ENCODE measurements around the gene ITGAL.
"Not testable (repeated sequence)": the region's sequence is repeated elsewhere in the genome, so short reads cannot be mapped to it uniquely, and the experiment has no call there.

The ITGAL gene

DNA sequence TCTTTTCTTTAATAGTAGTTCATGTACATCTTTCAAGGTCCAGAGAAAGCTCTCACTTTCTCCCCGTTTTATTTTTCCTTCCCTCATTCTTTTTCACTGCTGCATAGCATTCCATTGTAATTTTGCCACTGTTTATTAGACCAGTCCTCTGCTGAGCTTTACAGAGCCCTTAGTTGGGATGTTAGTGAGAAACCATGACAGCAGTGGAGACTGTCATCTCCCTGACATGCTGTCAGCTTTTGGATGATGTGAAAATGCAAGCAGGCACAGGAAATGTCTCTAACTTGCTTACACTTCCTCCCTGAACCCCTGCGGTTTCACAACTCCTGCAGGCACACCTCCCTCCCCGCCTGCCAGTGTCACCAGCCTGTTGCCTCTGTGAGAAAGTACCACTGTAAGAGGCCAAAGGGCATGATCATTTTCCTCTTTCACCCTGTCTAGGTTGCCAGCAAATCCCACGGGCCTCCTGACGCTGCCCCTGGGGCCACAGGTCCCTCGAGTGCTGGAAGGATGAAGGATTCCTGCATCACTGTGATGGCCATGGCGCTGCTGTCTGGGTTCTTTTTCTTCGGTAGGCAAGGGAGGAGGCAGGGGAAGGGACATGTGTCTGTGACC lies at the start of gene ITGAL:
Gene ITGAL (plus strand): TSS at position 415 of the 615 bp plus-strand sequence. CDS start 96 bp downstream, at position 511.
- DNase-seq = peak; percentile 87

DNA sequence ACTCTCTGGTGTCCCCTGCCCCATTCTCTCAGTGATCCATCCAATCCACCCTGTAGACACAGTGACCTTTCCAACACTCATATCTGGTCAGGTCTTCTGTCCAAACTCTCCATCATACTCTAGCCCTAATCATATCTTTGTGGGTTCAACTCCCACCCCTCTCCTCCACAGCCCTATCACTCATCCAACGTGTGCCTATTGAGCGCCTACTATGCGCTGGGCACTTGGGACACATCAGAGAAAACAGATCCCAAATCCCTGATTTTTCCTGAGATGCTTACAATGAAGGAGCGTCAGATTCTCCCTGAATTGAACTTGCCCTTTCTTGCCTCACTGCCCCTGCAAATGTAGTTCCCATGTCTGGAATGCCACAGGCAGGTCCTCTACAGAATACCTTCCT lies 44.5 kb upstream of the ITGAL start:
- DNase-seq = no peak

DNA sequence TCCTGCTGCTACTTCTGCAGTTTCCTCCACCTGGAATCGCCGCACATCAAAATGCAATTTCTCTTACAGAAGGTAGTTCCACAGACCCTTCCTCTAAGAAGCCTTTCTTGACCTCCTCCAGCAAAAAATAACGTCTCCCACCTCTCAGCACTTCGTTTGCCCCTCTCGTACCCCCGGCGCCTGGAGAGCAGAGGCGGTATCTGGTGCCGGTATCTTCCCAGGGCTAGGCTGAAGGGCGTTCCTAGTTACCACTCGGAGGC lies 43.2 kb upstream of the ITGAL start:
- no peak for DNase-seq

DNA sequence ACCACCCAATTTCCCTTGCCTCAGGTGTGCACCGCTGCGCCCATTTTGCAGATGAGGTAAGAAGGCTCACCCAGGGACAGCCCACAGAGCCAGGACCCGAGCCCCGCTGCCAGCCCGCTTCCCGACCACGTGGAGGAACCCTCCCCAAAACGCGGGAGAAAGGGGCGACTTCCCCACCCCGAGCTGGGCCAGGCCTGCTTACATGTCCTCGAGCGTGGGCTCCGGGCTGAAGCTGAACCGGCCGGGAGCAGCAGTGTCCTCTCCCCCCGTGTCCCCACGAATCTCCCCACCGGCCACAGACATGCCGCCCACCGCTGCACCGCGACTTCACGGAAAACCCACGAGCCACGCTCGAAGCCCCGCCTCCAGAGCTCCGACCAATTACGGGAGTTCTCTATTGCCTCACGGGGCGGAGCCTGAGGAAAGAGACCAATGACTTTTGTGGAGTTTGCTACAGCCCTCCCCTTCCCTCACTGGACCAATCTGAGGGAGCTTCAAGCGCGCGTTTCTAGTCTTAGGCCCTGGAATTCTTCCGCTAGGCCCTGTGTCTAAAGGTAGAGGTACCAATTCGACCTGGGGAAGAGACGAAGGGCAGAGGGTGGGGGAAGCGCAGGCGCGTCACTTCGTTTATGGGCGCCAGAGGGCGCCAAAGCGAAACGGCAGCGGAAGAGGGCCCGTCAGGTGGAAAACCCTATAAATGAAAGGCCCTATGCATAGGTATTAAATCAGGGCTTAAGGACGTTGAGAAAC lies 42.7 kb upstream of the ITGAL start, which contains the start of gene DCTPP1:
Gene DCTPP1 (minus strand): TSS at position 353 of the 750 bp plus-strand sequence. CDS start 50 bp downstream, at position 303.
- peak; percentile 97 for DNase-seq

DNA sequence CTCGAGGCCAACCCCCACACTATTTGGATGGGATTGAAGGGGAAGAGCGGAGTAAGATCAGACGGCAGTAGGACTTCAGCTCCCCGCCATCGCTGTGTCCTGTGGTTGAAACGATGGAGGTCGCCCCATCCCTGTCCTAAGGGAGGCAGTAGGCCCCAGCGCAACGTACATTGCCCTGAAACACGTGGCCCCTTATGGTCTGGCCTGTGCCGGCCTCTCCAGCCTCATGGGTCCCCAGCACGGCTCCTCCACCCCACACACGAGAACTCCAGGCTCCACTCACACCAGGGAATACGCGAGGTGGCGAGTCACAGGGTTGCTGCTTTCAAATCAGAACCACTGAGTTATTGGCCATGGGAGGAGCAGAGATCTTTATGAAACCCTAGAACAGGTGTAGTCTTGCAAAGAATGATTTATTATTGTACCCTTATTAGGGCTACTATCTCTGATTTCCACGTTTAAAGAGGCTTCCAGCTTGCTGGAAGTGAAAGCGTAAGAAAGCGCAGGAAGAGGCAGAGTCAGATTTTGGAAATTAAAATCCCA lies 42.0 kb upstream of the ITGAL start:
- no peak for DNase-seq

DNA sequence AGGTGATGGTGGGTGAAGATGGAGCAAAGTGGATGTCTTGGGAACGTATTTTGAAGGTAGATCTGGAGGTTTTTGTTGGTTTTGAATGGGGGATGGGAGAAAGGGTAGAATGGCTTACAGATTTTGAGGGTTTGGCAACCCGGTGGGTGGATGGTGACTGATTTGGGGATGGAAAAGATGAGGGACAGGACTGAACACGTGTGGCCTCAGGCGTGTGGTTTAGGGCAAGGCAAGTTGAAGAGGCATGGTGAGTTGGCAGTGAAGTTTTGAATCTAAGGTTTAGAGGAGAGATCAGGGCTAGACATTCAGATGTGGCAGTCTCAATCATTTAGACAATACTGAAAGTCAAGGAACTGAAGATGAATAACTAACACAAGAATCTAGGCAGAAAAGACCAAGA lies 37.7 kb upstream of the ITGAL start:
- DNase-seq = peak; percentile 80

DNA sequence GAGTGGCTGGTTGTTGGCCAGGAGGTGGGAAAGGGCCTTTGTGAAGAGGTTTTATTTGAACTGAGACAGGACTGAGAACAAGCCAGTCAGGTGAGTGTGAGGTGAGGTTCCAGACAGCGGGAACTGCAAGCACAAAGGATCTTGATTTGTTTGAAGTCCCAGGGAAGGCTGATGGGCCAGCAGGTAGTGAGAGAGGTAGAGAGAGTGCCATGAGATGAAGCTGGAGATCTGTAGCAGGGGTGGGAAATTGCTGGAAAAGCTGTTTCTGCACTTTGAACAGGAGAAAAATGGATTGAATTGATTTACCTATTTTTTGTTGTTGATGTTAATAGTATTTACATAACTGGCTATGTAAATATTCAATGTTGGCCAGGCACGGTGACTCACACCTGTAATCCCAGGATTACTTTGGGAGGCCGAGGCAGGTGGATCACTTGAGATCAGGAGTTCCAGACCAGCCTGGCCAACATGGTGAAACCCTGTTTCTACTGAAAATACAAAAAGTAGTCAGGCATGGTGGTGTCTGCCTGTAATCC lies 35.0 kb upstream of the ITGAL start:
- DNase-seq = no peak

DNA sequence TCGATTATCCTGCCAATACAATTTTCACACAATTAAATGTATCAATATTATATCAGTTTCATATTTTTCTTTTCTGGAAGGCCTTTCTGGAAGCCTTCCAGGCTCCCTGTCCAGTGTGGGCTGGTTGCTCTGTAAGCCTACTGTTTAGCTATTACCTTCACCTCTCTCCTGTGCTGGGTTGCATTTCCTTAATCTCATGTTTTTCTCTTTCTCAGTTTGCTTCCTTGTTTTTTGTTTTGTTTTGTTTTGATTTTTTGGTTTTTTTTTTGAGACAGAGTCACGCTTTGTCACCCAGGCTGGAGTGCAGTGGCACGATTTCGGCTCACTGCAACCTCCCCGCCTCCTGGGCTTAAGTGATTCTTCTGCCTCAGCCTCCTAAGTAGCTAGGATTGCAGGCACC lies 33.7 kb upstream of the ITGAL start:
- no peak for DNase-seq

DNA sequence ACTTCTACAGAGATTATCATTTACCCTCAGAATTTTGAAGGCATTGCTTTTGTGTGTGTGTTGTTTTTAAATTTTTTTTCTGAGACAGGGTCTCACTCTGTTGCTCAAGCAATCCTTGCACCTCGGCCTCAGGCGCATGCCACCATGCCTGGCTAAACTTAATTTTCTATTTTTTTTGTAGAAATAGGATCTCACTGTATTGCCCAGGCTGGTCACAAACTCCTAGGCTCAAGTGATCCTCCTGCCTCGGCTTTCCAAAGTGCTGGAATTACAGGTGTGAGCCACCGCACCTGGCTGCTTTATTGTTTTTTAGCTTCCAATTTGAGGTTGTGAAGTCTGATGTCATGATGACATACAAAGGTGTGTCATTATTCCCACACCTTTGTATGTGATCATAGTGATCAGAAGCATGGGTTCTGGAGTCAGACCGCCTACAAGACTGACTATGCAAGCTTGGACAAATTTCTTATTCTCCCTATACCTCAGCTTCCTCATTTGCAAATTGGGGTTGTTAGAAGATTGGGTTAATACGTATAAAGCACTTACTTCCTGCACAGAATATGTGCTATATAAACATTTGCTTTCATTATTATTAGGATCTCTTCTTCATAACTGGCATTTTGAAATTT lies 32.7 kb upstream of the ITGAL start:
- no peak for DNase-seq

DNA sequence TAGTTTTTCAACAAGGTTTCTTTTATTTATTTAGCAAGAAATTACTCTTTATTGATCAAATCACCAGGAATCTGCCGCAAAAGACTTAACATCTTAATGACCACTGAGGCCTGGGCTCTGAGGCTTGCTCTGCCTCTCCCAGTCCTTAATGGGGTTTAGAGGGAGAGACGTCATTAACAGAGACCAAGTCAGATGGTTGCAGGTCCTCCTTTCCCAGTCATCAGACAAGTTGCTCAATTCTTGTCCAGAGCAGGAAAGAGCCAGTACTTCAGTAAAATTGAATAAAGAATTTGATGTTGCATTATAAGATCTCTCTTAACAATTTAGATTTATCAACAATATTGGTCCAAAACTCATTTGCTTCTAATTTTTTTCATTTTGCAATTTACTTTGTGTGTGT lies 28.9 kb upstream of the ITGAL start:
- DNase-seq = no peak

DNA sequence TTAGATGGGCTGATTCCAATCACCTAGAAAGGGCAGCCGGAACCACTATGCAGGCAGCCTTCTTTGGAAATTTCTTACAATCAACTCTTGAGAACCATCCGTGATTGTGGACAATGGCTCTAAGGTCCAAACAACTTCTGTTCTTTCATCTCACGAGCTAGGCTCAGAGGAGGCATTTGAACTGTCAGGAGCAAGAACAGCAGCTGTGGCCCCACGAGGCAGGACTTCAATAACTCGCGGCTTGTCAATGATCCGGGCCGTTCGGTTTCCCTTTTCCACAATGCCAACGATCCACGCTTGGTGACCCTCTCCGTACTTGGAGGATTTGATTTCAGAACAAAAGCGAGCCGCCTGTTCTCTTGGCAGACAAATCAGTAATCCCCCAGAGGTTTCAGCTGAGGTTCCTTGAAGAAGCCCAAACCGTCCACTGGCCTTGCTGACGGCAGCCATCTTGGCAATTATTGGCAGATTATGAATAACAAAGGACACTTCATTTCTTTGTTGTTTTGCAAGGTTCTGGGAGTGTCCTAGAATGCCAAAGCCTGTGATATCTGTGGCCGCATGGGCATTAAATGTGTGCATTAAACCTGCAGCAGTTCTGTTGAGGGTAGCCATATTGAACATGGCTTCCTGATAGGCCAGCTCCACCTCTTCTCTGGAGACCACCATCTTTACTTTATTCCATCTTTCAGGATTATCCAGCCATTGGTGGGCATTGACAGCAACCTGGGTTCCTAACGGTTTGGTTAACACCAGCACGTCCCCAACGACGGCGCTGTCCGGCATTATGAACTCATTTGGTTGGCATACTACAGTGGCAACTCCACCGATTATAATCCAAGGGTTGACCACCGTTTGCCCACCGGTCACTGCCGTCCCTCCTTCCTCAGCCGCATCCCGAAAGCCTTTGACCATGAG lies 28.1 kb upstream of the ITGAL start:
- no peak for DNase-seq

DNA sequence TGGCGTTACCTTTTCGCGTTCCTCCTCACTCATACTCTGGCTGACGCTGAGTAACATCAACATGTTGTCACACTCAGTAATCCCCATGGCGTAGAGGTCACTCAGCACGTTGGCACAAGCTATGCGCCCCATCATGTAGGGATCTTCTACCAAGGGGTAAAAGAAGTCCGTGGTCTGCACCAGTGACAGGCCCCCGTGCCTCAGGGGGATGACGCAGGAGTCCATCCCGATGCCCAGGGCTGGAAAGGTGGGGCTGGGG lies 27.5 kb upstream of the ITGAL start:
- no peak for DNase-seq

DNA sequence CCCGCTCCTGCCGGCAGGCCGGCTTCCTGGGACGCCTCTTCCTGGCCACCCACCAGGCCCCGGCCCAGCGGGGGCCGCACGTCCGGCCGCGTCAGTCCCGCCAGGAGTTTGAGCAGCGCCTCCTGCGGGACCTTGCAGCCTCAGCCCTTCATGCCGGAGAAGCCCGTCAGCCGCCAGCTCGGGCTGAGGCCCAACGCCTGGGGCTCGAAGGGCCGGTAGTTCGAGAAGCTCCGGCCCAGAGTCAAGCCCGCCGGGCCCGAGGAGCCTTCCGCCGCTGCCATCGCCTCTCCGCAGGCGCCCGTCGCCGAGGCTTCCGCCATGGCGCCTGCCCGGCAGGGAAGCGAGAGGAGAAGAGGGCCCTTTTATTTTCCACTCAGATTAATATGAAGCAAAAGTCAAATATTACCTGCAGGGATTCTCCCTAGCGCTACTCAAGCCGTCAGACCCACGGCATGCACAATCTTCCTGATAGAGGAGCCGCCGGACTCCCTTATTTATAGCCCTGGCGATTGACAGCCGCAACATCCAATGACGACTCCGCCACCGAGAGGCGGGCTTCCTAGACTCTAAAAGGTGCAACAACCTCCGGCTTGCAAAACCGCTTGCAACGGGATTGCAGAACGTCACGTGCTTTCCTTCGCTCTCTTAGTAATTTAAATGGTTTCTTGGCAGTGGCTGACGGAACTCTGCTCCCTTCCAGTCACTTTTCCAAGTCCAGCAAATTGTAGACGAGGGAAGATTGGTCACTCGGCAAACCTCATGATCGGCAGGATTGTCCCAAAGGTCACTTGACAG lies 26.9 kb upstream of the ITGAL start, which contains the start of gene SEPHS2:
Gene SEPHS2 (minus strand): TSS at position 467 of the 795 bp plus-strand sequence. CDS start 147 bp downstream, at position 320.
- peak; percentile 97 for DNase-seq

DNA sequence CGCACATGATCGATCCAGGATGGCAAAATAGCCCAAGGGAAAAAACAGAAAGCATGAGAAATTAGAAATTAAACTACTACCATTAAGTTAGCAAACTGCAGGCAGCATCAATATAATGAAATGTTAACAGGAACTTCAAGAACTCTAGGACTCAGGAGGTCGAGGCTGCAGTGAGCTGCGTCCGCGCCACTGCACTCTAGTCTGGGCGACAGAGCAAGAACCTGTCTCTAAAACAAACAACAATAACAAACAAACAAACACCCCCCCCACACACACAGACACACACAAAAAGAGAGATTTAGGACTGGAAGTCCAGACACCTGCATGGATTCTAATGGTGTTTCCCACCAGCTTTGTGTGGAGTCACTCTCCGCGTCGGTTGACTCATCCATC lies 26.3 kb upstream of the ITGAL start:
- no peak for DNase-seq

DNA sequence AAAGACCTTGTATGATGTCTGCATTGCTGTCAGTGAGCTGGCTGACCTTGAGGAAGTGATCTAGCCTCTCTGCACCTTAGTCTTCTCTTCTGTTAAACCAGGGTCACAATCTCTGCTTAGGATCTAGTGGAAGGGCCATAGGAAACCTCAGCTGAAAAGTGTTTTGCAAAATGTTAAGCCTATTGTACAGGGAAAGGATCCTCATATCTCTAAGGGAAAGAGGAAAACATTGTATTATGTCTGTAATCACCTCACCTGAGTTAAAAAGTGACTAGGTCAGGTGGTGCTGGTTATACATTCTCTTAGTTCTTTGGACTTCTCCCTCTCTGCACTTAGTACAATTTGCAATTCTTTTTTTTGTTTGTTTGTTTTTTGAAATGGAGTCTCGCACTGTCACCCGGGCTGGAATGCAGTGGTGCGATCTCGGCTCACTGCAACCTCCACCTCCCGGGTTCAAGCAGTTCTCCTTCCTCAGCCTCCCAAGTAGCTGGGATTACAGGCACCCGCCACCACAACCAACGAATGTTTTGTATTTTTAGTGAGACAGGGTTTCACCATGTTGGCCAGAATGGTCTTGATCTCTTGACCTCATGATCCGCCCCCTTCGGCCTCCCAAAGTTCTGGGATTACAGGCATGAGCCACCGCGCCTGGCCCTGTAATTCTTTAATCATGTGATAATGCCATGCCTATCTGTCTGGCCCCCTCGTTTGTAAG lies 24.9 kb upstream of the ITGAL start:
- no peak for DNase-seq

DNA sequence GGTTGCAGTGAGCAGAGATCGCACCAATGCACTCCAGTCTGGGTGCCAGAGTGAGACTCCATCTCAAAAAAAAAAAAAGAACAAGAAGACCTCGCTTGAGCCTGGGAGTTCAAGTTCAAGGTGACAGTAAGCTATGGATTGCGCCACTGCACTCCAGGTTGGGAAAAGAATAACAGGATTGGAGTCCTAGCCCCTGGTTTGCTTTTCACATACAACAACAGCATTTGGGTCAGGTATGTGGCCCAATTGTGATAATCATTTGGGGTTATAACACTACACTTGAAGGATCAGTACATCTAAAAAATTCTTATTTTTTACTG lies 23.5 kb upstream of the ITGAL start:
- DNase-seq = no peak

DNA sequence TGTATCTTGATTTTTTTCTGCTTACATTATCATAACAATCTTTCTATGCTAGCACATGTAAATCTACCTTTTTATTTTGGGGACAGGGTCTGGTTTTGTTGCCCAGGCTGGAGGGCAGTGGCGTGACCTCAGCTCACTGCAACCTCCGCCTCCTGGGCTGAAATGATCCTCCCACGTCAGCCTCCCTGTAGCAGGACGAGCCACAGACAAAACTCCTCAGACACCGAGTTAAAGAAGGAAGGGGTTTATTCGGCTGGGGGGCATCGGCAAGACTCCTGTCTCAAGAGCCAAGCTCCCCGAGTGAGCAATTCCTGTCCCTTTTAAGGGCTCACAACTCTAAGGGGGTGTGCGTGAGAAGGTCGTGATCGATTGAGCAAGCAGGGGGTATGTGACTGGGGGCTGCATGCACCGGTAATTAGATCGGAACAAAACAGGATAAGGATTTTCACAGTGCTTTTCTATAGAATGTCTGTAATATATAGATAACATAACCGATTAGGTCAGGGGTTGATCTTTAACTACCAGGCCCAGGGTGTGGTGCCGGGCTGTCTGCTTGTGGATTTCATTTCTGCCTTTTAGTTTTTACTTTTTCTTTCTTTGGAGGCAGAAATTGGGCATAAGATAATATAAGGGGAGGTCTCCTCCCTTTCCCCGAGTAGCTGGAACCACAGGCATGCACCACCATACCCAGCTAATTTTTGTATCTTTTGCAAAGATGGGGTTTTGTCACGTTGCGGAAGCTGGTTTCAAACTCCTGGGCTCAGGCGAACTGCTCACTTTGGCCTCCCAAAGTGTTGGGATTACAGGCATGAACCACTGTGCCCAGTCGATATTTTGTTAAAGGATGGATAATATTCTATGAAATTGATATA lies 19.6 kb upstream of the ITGAL start:
- not testable (repeated sequence) for DNase-seq

DNA sequence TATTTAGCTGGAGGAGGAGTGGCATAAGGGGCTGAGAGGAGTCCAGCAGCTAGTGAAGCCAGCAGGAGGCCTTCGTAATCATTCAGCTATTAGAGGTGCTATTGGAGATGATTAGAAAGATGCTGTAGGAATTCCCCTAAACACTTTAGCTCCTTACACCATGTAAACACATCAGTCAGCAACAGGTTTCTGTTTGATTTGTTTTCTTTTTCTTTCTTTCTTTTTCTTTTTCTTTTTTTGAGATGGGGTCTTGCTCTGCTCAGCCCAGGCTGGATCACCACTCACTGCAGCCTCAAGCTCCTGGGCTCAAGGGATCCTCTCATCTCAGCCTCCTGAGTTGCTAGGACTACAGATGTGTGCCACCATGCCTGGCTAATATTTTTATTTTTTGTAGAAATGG lies 16.2 kb upstream of the ITGAL start:
- no peak for DNase-seq

DNA sequence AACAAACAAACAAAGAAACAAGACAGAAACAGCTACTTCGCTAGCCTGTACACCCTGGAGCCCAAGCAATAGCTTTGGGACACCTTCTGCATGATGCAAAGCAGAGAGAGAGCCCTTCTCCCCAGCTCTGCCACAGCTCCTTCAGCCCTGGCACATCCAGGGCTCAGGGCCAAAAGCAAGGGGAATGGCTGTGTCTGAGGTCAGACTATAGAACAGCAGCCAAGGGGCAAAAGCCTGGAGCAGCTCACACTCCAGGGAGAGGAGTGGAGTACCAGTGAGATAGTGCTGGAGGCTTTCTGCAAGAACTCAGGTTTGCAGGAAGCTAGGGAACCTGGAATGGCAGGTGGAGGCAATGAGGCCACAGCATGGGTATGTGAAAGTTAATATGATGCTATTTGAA lies 15.3 kb upstream of the ITGAL start:
- DNase-seq = no peak

DNA sequence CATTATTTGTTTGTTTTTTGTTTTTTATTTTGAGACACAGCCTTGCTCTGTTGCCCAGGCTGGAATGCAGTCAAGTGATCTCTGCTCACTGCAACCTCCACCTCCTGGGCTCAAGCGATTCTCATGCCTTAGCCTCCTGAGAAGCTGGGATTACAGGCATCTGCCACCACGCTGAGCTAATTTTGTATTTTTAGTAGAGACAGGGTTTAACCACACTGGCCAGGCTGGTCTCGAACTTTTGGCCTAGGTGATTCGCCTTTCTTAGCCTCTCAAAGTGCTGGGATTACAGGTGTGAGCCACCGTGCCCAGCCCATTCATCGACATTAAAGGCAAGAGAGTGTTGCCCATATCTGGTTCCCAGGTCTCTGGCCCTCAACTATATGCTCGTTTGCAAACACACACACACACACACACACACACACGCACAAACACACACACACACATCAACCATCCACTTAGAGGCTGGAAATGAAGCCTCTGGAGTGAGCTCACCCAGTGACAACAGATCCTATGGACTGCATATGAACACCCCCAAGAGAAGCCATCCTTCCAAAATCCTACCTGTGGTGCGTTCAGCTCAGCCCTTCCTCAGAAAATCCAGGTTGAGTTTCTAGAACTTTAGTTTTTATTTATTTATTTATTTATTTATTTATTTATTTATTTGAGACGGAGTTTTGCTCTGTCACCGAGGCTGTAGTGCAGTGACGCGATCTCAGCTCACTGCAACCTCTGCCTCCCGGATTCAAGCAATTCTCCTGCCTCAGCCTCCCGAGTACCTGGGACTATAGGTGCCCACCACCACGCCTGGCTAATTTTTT lies 14.6 kb upstream of the ITGAL start:
- no peak for DNase-seq
